ENCODE data around the gene PRICKLE3. TPM values are rescaled to one million over a fixed set of nuclear protein-coding genes. Genes with fewer than 3 reads are reported as not detected.

PRICKLE3 gene
- total and polyA plus RNA-seq, 2 donors from 2014 or later = 3.4 to 11.6 TPM

GRCh38 chrX:49187526-49187925, 1.4 kb upstream of the PRICKLE3 start:
- Histone ChIP-seq H3K27me3 (ENCODE audit: control insufficient read depth, insufficient read depth, low read length) (no peaks in the 10 kb centered on the region), H3K9ac (ENCODE audit: low read length in 3 of 3) (no peak overlapping the region), H3K27ac (ENCODE audit: low read depth in 2 of 2, low read length in 2 of 2) (no peak overlapping the region), H3K4me3 (ENCODE audit: low read length in 3 of 3) (no peak overlapping the region), H3K9me3 (ENCODE audit: control insufficient read depth in 2 of 3, insufficient read depth in 1 of 3, low read length in 3 of 3) (no peaks in the 10 kb centered on the region), H3K4me1 (ENCODE audit: control insufficient read depth in 2 of 3, insufficient read depth in 2 of 3, low read depth in 1 of 3, low read length in 3 of 3) (peaks cover 0 to 5% (median 0%) of the 10 kb centered on the region in 3 donors), H3K36me3 (ENCODE audit: control insufficient read depth in 2 of 3, insufficient read depth in 3 of 3, low read length in 3 of 3) (no peaks in the 10 kb centered on the region)
- DNase-seq (no peak), FAIRE-seq (no peak)
- intact Hi-C loops (cut with DNase I) = no loop called here
- no peak for TF ChIP-seq CTCF (IDR thresholded peaks at IDR 0.05; ENCODE audit: borderline replicate concordance, extremely low read depth, insufficient read depth)

GRCh38 chrX:49187028-49187394, 838 bp upstream of the PRICKLE3 start:
- Histone ChIP-seq H3K9me3 (ENCODE audit: control insufficient read depth in 2 of 3, insufficient read depth in 1 of 3, low read length in 3 of 3) (no peaks in the 10 kb centered on the region), H3K27me3 (ENCODE audit: control insufficient read depth, insufficient read depth, low read length) (no peaks in the 10 kb centered on the region), H3K27ac (ENCODE audit: low read depth in 2 of 2, low read length in 2 of 2) (peak overlapping the region in 1 of 2 donors; percentile 86), H3K4me1 (ENCODE audit: control insufficient read depth in 2 of 3, insufficient read depth in 2 of 3, low read depth in 1 of 3, low read length in 3 of 3) (peaks cover 0 to 5% (median 0%) of the 10 kb centered on the region in 3 donors), H3K36me3 (ENCODE audit: control insufficient read depth in 2 of 3, insufficient read depth in 3 of 3, low read length in 3 of 3) (no peaks in the 10 kb centered on the region), H3K4me3 (ENCODE audit: low read length in 3 of 3) (no peak overlapping the region), H3K9ac (ENCODE audit: low read length in 3 of 3) (no peak overlapping the region)
- DNase-seq (peak in 2 of 5 donors; percentile 15 to 22), FAIRE-seq (no peak)
- intact Hi-C loops (cut with DNase I) = no loop called here
- TF ChIP-seq CTCF (IDR thresholded peaks at IDR 0.05; ENCODE audit: borderline replicate concordance, extremely low read depth, insufficient read depth) = no peak

GRCh38 chrX:49184294-49185281, 1.6 kb downstream of the PRICKLE3 start:
- peak overlapping the region in 1 of 3 donors; percentile 63 for H3K4me3 ChIP-seq (ENCODE audit: low read length in 3 of 3)
- DNase-seq = peak; percentile 91 to 97 (median 94)
- peak; percentile 23 for FAIRE-seq

More at GRCh38 chrX:49184294-49185281, 1.6 kb downstream of the PRICKLE3 start:
- TF ChIP-seq CTCF (IDR thresholded peaks at IDR 0.05; ENCODE audit: borderline replicate concordance, extremely low read depth, insufficient read depth) = no peak
- intact Hi-C loops (cut with DNase I) = no loop called here
- H3K4me1 ChIP-seq (ENCODE audit: control insufficient read depth in 2 of 3, insufficient read depth in 2 of 3, low read depth in 1 of 3, low read length in 3 of 3) = peaks cover 0 to 5% (median 0%) of the 10 kb centered on the region in 3 donors
- no peaks in the 10 kb centered on the region for H3K36me3 ChIP-seq (ENCODE audit: control insufficient read depth in 2 of 3, insufficient read depth in 3 of 3, low read length in 3 of 3)
- no peaks in the 10 kb centered on the region for H3K9me3 ChIP-seq (ENCODE audit: control insufficient read depth in 2 of 3, insufficient read depth in 1 of 3, low read length in 3 of 3)
- no peak overlapping the region for H3K9ac ChIP-seq (ENCODE audit: low read length in 3 of 3)
- H3K27ac ChIP-seq (ENCODE audit: low read depth in 2 of 2, low read length in 2 of 2) = peak overlapping the region in 1 of 2 donors; percentile 51
- H3K27me3 ChIP-seq (ENCODE audit: control insufficient read depth, insufficient read depth, low read length) = no peaks in the 10 kb centered on the region
